GM20000 (cell line): ENCODE measurements around the gene EYA2.

Source experiments
- DNase-seq: peaks from one replicate; pipeline ENCODE4 v3.0.0; 2012; ENCODE audit warnings: low spot score
- TF ChIP-seq, protein P1 (sequence below): IDR thresholded peaks from 2 replicates; pipeline ENCODE4 v1.5.1; 2012; ENCODE audit warnings: mild to moderate bottlenecking, control low read depth; ENCODE audit errors: extremely low read depth, missing control alignments

EYA2 gene

DNA sequence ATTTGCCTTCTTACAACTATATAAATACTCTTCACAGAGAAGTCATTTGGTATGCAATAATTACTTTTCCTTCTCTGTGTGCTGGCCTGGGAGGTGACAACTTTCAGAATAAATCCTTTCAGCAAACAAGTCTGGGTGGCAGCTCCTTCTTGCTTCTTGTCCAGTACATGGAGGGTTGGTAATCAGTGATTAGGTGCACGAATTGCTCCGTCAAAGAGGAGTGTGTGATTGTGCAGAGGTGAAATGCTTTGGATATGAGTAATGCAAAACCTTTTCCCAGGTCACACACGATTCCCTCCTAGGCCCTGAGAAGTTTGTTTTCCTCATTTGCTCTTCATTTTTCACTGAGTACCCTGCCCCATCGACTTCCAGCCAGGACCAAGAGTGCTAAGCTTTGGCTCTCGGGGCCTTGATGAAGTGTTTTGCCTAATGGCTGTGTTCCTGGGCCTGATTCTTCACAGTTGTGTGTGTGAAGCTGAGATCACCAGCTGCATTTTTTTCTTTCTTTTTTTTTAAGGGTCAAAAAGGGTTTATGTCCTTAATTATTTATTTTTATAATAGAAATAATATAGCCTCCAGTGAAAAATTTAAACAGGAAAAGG, 245.4 kb downstream of the EYA2 start:
- DNase-seq = no peak

DNA sequence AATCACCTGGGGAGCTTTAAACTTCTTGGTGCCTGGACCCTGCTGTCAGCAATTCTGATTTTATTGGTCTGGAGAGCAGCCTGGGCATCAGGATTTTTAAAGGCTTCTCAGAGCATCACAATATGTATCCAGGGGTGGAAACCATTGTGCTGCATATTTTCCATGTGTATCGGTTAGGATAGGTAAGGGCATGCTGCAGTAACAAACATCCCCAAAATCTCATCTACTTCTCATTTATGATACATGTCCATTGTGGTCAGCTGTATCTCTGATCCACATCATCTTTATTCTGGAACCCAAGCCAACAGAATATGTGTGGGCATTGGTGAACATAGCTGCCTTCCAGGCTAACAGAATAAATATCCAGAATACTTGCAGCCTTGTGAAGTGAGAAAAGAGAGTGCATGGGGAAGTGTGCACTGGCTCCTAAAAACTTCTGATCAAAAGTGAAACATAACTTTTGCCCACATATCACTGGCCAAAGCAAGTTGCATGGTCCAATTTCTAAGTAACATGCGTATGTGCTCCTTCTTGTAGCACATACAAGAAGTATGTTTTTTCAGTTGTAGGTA, 246.8 kb downstream of the EYA2 start:
- TF ChIP-seq, protein P1, sequence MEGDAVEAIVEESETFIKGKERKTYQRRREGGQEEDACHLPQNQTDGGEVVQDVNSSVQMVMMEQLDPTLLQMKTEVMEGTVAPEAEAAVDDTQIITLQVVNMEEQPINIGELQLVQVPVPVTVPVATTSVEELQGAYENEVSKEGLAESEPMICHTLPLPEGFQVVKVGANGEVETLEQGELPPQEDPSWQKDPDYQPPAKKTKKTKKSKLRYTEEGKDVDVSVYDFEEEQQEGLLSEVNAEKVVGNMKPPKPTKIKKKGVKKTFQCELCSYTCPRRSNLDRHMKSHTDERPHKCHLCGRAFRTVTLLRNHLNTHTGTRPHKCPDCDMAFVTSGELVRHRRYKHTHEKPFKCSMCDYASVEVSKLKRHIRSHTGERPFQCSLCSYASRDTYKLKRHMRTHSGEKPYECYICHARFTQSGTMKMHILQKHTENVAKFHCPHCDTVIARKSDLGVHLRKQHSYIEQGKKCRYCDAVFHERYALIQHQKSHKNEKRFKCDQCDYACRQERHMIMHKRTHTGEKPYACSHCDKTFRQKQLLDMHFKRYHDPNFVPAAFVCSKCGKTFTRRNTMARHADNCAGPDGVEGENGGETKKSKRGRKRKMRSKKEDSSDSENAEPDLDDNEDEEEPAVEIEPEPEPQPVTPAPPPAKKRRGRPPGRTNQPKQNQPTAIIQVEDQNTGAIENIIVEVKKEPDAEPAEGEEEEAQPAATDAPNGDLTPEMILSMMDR = no peak
- no peak for DNase-seq

More for the DNA sequence above, 245.4 kb downstream of the EYA2 start:
- TF ChIP-seq, protein P1 = no peak

DNA sequence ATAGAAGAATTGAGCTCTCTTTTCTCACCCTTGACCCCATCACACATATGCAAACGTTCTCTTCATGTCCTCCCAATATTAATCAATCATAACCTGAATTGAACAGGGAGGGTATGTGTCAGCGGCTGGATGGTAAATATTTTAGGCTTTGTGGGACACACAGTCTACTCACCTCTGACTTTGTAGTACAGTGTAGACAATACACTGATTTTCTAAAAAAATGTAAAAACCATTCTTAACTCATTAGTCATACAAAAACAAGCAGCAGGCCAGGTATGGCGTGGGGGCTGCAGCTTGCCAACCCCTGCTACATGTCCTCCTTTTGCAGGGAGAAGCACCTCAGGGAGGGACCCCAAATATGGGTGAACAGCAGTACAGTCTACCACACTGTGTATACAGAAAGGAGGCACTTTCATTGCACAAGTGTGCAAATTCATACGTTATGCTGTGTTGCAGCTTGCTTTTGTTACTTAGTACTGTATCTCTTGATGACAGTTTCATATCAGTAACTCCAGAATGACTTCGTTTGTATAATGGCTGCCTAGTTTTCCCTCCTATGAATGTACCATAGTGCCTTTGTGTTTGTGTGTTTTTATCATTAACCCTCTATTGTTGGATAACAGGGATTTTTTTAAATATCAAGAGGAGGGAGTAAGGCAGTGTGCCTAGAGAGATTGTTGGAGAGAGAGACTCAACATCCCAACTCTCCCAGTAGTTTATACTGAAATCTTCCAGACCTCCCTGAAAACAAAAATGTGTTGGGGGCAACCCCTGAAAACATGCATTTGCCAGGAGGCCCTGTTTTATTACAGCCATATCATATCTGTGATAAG, 247.5 kb downstream of the EYA2 start:
- no peak for DNase-seq
- TF ChIP-seq, protein P1 = no peak

DNA sequence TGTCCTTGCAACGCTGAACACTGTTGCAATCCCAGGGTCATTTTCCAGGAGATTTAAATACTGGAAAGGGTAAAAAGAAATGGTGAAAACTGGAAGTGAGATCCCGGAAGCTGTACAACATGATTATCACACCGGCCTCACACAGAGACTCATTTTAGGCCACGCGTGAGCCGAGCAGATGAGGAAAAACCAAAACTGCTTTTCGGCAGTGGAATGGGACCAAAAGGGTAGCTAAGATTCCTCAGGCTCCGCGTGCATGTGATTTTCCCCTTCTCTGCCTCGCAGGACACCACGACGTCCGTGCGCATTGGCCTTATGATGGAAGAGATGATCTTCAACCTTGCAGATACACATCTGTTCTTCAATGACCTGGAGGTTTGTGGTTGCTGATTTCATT, 248.1 kb downstream of the EYA2 start:
- TF ChIP-seq, protein P1 = no peak
- DNase-seq = no peak

DNA sequence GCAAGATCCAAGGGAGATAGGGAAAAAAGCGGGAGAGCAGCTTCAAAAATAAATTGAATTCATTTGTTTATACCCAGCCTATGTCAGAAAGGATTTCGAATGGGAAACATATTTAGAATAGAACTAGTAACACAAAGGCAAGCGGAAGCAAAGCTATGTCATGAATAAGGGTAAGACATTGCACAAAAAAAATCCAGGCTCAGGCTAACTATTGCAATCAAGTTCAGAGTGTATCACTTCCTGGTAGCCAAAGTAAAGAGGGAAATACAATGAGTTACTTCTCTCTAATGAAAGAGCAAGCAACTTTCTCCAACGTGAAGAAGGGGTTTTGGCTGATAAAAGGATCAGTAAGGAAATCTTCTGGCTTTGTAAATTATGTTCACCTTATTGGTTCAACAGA, 249.0 kb downstream of the EYA2 start:
- TF ChIP-seq, protein P1 = no peak
- no peak for DNase-seq

DNA sequence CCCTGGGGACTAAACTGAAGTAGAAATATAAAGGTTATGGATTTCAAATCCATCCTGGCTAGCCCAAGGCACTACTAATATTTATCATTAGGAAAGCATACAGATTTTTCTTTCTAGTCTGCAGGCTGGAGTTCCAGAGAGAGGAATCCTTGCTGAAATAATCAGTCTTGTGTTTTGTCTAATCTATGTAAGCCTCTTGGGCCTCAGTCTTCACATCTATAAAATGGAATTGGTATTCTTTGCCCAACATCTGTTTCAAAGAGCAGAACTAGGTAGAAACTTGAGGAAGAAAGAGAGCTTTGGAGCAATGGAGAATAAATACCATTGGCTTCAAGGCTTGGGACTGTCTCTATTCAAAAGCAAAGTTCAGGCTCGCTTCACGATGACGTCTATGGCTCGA, 249.8 kb downstream of the EYA2 start:
- DNase-seq = no peak
- TF ChIP-seq, protein P1 = no peak

DNA sequence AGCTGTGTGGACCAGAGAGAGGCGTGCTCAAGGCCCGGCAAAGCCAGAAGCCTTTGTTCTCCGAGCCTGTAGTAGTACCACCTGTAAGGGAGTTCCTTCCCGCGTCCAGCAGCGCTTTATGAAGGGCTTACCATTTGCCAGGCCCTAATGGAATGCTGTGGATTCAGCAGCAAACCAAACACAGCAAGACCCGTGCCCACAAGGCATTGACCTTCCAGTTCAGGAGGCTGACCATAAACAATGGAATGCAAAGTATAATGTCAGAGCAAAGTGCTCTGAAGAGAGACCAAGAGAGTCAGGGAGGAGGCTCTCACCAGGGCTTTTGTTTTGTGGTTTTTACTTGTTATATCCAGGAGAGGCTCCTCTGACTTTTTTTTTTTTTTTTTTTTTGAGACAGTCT, 252.0 kb downstream of the EYA2 start:
- TF ChIP-seq, protein P1 = no peak

More for the DNA sequence above, 252.0 kb downstream of the EYA2 start:
- no peak for DNase-seq
